ENCODE measurements around the gene PDE4B. TPM values are rescaled to one million over a fixed set of nuclear protein-coding genes. Genes with fewer than 3 reads are reported as not detected.

Gene PDE4B
- total RNA-seq, 1 experiment from 2014 or later, result 5.5 TPM

GRCh38 chr1:66337249-66337648 is 544.6 kb downstream of the PDE4B start:
- Histone ChIP-seq H3K4me3 (ENCODE audit: low read length) (no peak overlapping the region), H3K9me3 (ENCODE audit: low read length) (no peaks in the 10 kb centered on the region), H2AFZ (ENCODE audit: low read length) (no peak overlapping the region), H3K36me3 (ENCODE audit: insufficient read depth, low read length) (no peaks in the 10 kb centered on the region), H3K4me2 (ENCODE audit: low read depth, low read length, poor library complexity, severe bottlenecking) (no peak overlapping the region), H4K20me1 (ENCODE audit: insufficient read depth, low read depth, low read length) (no peaks in the 10 kb centered on the region), H3K79me2 (ENCODE audit: low read length) (no peaks in the 10 kb centered on the region; the same call in 1 of the 2 replicates), H3K27me3 (ENCODE audit: low read length) (no peaks in the 10 kb centered on the region), H3K9me2 (replicated peaks; ENCODE audit: insufficient read depth, low read length) (no peaks in the 10 kb centered on the region), H3K4me1 (ENCODE audit: low read length) (peaks cover 67% of the 10 kb centered on the region), H3K27ac (ENCODE audit: low read length) (no peak overlapping the region), H3K9ac (ENCODE audit: low read length) (no peak overlapping the region)
- DNase-seq, result no peak

GRCh38 chr1:66339944-66340343 is 547.2 kb downstream of the PDE4B start:
- Histone ChIP-seq H3K9me2 (replicated peaks; ENCODE audit: insufficient read depth, low read length) (no peaks in the 10 kb centered on the region), H3K36me3 (ENCODE audit: insufficient read depth, low read length) (no peaks in the 10 kb centered on the region), H3K4me1 (ENCODE audit: low read length) (peaks cover 60% of the 10 kb centered on the region), H3K79me2 (ENCODE audit: low read length) (no peaks in the 10 kb centered on the region; the same call in 1 of the 2 replicates), H3K4me2 (ENCODE audit: low read depth, low read length, poor library complexity, severe bottlenecking) (no peak overlapping the region), H3K9ac (ENCODE audit: low read length) (no peak overlapping the region), H3K27me3 (ENCODE audit: low read length) (no peaks in the 10 kb centered on the region), H3K9me3 (ENCODE audit: low read length) (no peaks in the 10 kb centered on the region), H2AFZ (ENCODE audit: low read length) (no peak overlapping the region), H3K4me3 (ENCODE audit: low read length) (no peak overlapping the region), H4K20me1 (ENCODE audit: insufficient read depth, low read depth, low read length) (no peaks in the 10 kb centered on the region), H3K27ac (ENCODE audit: low read length) (no peak overlapping the region)
- DNase-seq, result no peak

- Histone ChIP-seq H3K9me3 (ENCODE audit: low read length) (no peaks in the 10 kb centered on the region), H3K4me2 (ENCODE audit: low read depth, low read length, poor library complexity, severe bottlenecking) (no peak overlapping the region), H3K4me3 (ENCODE audit: low read length) (no peak overlapping the region), H3K27me3 (ENCODE audit: low read length) (no peaks in the 10 kb centered on the region), H3K9ac (ENCODE audit: low read length) (no peak overlapping the region), H3K4me1 (ENCODE audit: low read length) (peaks cover 44% of the 10 kb centered on the region), H2AFZ (ENCODE audit: low read length) (no peak overlapping the region), H3K27ac (ENCODE audit: low read length) (no peak overlapping the region), H3K79me2 (ENCODE audit: low read length) (no peaks in the 10 kb centered on the region; the same call in 1 of the 2 replicates), H3K36me3 (ENCODE audit: insufficient read depth, low read length) (no peaks in the 10 kb centered on the region), H3K9me2 (replicated peaks; ENCODE audit: insufficient read depth, low read length) (no peaks in the 10 kb centered on the region), H4K20me1 (ENCODE audit: insufficient read depth, low read depth, low read length) (no peaks in the 10 kb centered on the region)
- no peak for DNase-seq
Measured at GRCh38 chr1:66341446-66342089, 548.9 kb downstream of the PDE4B start.

- H3K4me2 ChIP-seq (ENCODE audit: low read depth, low read length, poor library complexity, severe bottlenecking), result peak overlapping the region; percentile 9
Measured at GRCh38 chr1:66342707-66343106, 550.0 kb downstream of the PDE4B start.

GRCh38 chr1:66343569-66344325 is 551.1 kb downstream of the PDE4B start:
- no peak for DNase-seq
- H3K9ac ChIP-seq (ENCODE audit: low read length), result no peak overlapping the region
- peaks cover 62% of the 10 kb centered on the region for H3K4me1 ChIP-seq (ENCODE audit: low read length)
- no peaks in the 10 kb centered on the region for H4K20me1 ChIP-seq (ENCODE audit: insufficient read depth, low read depth, low read length)
- H2AFZ ChIP-seq (ENCODE audit: low read length), result no peak overlapping the region
- H3K79me2 ChIP-seq (ENCODE audit: low read length), result no peaks in the 10 kb centered on the region; the same call in 1 of the 2 replicates
- peak overlapping the region; percentile 9 for H3K4me2 ChIP-seq (ENCODE audit: low read depth, low read length, poor library complexity, severe bottlenecking)
- H3K9me3 ChIP-seq (ENCODE audit: low read length), result no peaks in the 10 kb centered on the region
- no peak overlapping the region for H3K4me3 ChIP-seq (ENCODE audit: low read length)
- no peaks in the 10 kb centered on the region for H3K27me3 ChIP-seq (ENCODE audit: low read length)
- H3K36me3 ChIP-seq (ENCODE audit: insufficient read depth, low read length), result no peaks in the 10 kb centered on the region
- no peak overlapping the region for H3K27ac ChIP-seq (ENCODE audit: low read length)
- no peaks in the 10 kb centered on the region for H3K9me2 ChIP-seq (replicated peaks; ENCODE audit: insufficient read depth, low read length)

More at GRCh38 chr1:66342707-66343106, 550.0 kb downstream of the PDE4B start:
- H3K9me3 ChIP-seq (ENCODE audit: low read length), result no peaks in the 10 kb centered on the region
- no peaks in the 10 kb centered on the region; the same call in 1 of the 2 replicates for H3K79me2 ChIP-seq (ENCODE audit: low read length)
- H3K27me3 ChIP-seq (ENCODE audit: low read length), result no peaks in the 10 kb centered on the region
- H3K27ac ChIP-seq (ENCODE audit: low read length), result peak overlapping the region; percentile 7; the same call in 1 of the 2 replicates
- no peak overlapping the region for H2AFZ ChIP-seq (ENCODE audit: low read length)
- no peaks in the 10 kb centered on the region for H4K20me1 ChIP-seq (ENCODE audit: insufficient read depth, low read depth, low read length)
- peaks cover 53% of the 10 kb centered on the region for H3K4me1 ChIP-seq (ENCODE audit: low read length)
- H3K9me2 ChIP-seq (replicated peaks; ENCODE audit: insufficient read depth, low read length), result no peaks in the 10 kb centered on the region
- no peak for DNase-seq
- no peak overlapping the region for H3K4me3 ChIP-seq (ENCODE audit: low read length)
- no peaks in the 10 kb centered on the region for H3K36me3 ChIP-seq (ENCODE audit: insufficient read depth, low read length)
- H3K9ac ChIP-seq (ENCODE audit: low read length), result no peak overlapping the region

GRCh38 chr1:66346057-66346795 is 553.5 kb downstream of the PDE4B start:
- H3K4me1 ChIP-seq (ENCODE audit: low read length), result peaks cover 71% of the 10 kb centered on the region
- H3K36me3 ChIP-seq (ENCODE audit: insufficient read depth, low read length), result no peaks in the 10 kb centered on the region
- H3K9me3 ChIP-seq (ENCODE audit: low read length), result no peaks in the 10 kb centered on the region
- H2AFZ ChIP-seq (ENCODE audit: low read length), result no peak overlapping the region
- no peaks in the 10 kb centered on the region for H4K20me1 ChIP-seq (ENCODE audit: insufficient read depth, low read depth, low read length)
- H3K9ac ChIP-seq (ENCODE audit: low read length), result no peak overlapping the region
- H3K27ac ChIP-seq (ENCODE audit: low read length), result peak overlapping the region; percentile 69; the same call in 1 of the 2 replicates
- H3K9me2 ChIP-seq (replicated peaks; ENCODE audit: insufficient read depth, low read length), result no peaks in the 10 kb centered on the region
- H3K27me3 ChIP-seq (ENCODE audit: low read length), result no peaks in the 10 kb centered on the region
- no peak overlapping the region for H3K4me3 ChIP-seq (ENCODE audit: low read length)
- no peaks in the 10 kb centered on the region for H3K79me2 ChIP-seq (ENCODE audit: low read length)
- no peak for DNase-seq
- no peak overlapping the region for H3K4me2 ChIP-seq (ENCODE audit: low read depth, low read length, poor library complexity, severe bottlenecking)

- H3K27ac ChIP-seq (ENCODE audit: low read length), result peak overlapping the region; percentile 69
- no peak overlapping the region for H2AFZ ChIP-seq (ENCODE audit: low read length)
- no peaks in the 10 kb centered on the region for H3K79me2 ChIP-seq (ENCODE audit: low read length)
- no peak overlapping the region for H3K4me3 ChIP-seq (ENCODE audit: low read length)
- H3K4me1 ChIP-seq (ENCODE audit: low read length), result peaks cover 71% of the 10 kb centered on the region
- no peaks in the 10 kb centered on the region for H3K9me3 ChIP-seq (ENCODE audit: low read length)
- no peak overlapping the region for H3K4me2 ChIP-seq (ENCODE audit: low read depth, low read length, poor library complexity, severe bottlenecking)
- H3K27me3 ChIP-seq (ENCODE audit: low read length), result no peaks in the 10 kb centered on the region
- H3K9ac ChIP-seq (ENCODE audit: low read length), result no peak overlapping the region
- H3K9me2 ChIP-seq (replicated peaks; ENCODE audit: insufficient read depth, low read length), result no peaks in the 10 kb centered on the region
- no peak for DNase-seq
- no peaks in the 10 kb centered on the region for H4K20me1 ChIP-seq (ENCODE audit: insufficient read depth, low read depth, low read length)
- no peaks in the 10 kb centered on the region for H3K36me3 ChIP-seq (ENCODE audit: insufficient read depth, low read length)
Measured at GRCh38 chr1:66346873-66347272, 554.2 kb downstream of the PDE4B start.

GRCh38 chr1:66348776-66349175 is 556.1 kb downstream of the PDE4B start:
- H3K4me1 ChIP-seq (ENCODE audit: low read length), result peaks cover 63% of the 10 kb centered on the region
- H3K9me2 ChIP-seq (replicated peaks; ENCODE audit: insufficient read depth, low read length), result no peaks in the 10 kb centered on the region
- H2AFZ ChIP-seq (ENCODE audit: low read length), result no peak overlapping the region
- no peak overlapping the region for H3K4me2 ChIP-seq (ENCODE audit: low read depth, low read length, poor library complexity, severe bottlenecking)
- H3K9ac ChIP-seq (ENCODE audit: low read length), result no peak overlapping the region
- no peak for DNase-seq
- H3K9me3 ChIP-seq (ENCODE audit: low read length), result no peaks in the 10 kb centered on the region
- H3K27me3 ChIP-seq (ENCODE audit: low read length), result no peaks in the 10 kb centered on the region
- H4K20me1 ChIP-seq (ENCODE audit: insufficient read depth, low read depth, low read length), result no peaks in the 10 kb centered on the region
- H3K27ac ChIP-seq (ENCODE audit: low read length), result peak overlapping the region; percentile 82
- H3K4me3 ChIP-seq (ENCODE audit: low read length), result no peak overlapping the region
- H3K79me2 ChIP-seq (ENCODE audit: low read length), result no peaks in the 10 kb centered on the region
- no peaks in the 10 kb centered on the region for H3K36me3 ChIP-seq (ENCODE audit: insufficient read depth, low read length)
